Measurements from ENCODE around the gene CTAGE9.

DNA sequence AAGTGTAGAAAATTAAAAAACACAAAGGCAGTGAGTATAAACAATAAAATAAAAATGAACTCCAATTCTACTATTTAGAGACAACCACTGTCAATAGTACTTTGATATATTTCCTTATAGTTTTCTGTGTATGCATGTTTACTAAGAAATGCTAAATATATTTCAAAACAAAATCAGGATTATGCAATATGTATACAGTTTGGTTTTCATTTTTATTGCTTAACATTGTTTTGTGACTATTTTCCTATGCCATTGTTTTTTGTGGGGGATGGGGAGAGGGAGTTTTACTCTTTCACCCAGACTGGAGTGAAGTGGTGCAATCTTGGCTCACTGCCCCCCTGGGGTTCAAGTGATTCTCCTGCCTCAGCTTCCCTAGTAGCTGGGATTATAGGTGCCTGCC lies 29.2 kb downstream of the CTAGE9 start:
- TF ChIP-seq POLR2A (IDR thresholded peaks at IDR 0.05; ENCODE audit: low read length) (no peak), GATA1 (IDR thresholded peaks at IDR 0.05; ENCODE audit: low read depth, low read length) (no peak)

All from erythroblast (primary cell).